Measurements from ENCODE around the gene PCA3.

Gene PCA3

GRCh38 chr9:76785501-76785900 lies 21.3 kb downstream of the PCA3 start:
- H3K4me1 Mint-ChIP-seq, result no peaks in the 10 kb centered on the region
- DNase-seq (no peak), ATAC-seq (no peak)
- no peaks in the 10 kb centered on the region for H3K9me3 Mint-ChIP-seq
- no peak overlapping the region for H3K4me3 Mint-ChIP-seq
- no peak overlapping the region for H3K27ac Mint-ChIP-seq
- no peaks in the 10 kb centered on the region for H3K36me3 Mint-ChIP-seq (ENCODE audit: low read depth)
- peaks cover 9% of the 10 kb centered on the region for H3K27me3 Mint-ChIP-seq

DNA sequence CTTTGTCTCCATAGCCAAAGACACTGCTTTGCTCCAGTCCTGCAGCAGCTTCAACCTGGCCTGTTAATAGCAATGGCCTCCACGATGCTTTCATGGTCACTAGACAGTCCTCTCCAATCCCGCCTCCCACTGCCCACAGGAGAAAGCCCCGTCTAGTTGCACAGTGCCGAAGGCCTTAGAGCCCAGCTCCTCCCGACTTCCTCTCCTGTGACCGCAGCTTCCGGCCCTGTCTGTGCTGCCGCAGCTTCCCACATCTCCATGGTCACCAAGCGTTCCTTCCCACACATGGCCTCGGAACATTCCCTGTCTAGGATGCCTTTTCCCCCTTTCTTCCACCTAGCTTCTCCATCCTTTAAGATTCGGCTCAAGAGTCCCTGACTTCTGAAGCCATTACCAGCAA lies 23.4 kb downstream of the PCA3 start:
- H3K4me1 Mint-ChIP-seq, result no peaks in the 10 kb centered on the region
- H3K27ac Mint-ChIP-seq, result no peak overlapping the region
- H3K9me3 Mint-ChIP-seq, result no peaks in the 10 kb centered on the region
- H3K4me3 Mint-ChIP-seq, result no peak overlapping the region
- DNase-seq, result no peak
- H3K36me3 Mint-ChIP-seq (ENCODE audit: low read depth), result no peaks in the 10 kb centered on the region
- ATAC-seq, result no peak
- H3K27me3 Mint-ChIP-seq, result peaks cover 9% of the 10 kb centered on the region

GRCh38 chr9:76789840-76790239 lies 25.6 kb downstream of the PCA3 start:
- peaks cover 5% of the 10 kb centered on the region for H3K27me3 Mint-ChIP-seq
- H3K36me3 Mint-ChIP-seq (ENCODE audit: low read depth), result no peaks in the 10 kb centered on the region
- no peak overlapping the region for H3K4me3 Mint-ChIP-seq
- no peaks in the 10 kb centered on the region for H3K9me3 Mint-ChIP-seq
- DNase-seq, result no peak
- no peaks in the 10 kb centered on the region for H3K4me1 Mint-ChIP-seq
- no peak for ATAC-seq
- H3K27ac Mint-ChIP-seq, result no peak overlapping the region

DNA sequence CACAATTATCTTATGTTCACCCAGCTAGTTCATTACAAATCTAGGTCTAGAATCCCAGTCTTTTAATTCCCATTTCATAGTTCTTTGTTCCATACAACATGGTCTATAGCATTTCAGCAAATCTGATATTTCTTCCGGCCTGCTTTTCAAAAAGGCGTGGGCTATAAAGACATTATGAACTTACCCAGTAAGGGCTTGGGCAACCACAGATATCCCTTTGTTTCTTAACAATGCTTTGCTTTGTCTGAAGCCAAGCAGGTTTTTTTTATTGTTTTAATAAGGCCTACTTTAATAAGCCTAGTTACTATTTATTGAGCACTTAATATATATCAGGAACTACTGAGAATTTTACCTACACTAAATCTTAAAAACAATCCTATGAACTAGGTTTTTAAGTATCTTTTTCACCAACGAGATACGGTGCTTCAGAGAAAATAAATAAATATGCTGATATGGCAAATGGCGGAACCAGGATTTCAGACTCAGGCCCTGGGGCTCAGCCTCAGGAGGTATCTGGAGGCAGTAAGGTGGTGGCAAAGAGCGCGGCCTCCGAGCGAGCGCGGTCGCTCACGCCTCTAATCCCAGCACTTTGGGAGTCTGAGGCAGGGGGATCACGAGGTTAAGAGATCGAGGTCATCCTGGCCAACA lies 29.7 kb downstream of the PCA3 start:
- no peak overlapping the region for H3K4me3 Mint-ChIP-seq
- H3K27me3 Mint-ChIP-seq, result no peaks in the 10 kb centered on the region
- H3K36me3 Mint-ChIP-seq (ENCODE audit: low read depth), result no peaks in the 10 kb centered on the region
- DNase-seq (no peak), ATAC-seq (no peak)
- no peaks in the 10 kb centered on the region for H3K9me3 Mint-ChIP-seq
- H3K27ac Mint-ChIP-seq, result no peak overlapping the region
- H3K4me1 Mint-ChIP-seq, result peaks cover 2% of the 10 kb centered on the region

DNA sequence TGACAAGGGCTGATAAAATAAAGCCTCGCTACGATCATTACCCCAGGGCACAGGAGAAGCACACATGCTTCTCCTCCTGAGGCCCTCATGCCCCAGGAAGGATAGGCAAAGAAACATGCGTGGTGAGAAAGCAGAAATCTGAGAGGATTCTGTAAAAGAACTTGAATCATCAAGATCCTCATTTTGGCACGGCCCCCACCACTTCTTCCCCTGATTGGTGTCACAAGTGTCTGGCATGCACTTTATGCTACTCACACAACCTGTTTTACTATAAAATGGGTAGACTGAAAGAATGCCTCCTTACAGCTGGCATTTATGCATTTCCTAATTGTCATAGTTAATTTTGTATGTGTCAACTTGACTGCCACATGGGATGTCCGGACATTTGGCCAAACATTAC lies 32.1 kb downstream of the PCA3 start:
- no peak for DNase-seq
- Mint-ChIP-seq H3K36me3 (ENCODE audit: low read depth) (no peaks in the 10 kb centered on the region), H3K4me3 (no peak overlapping the region), H3K27me3 (peaks cover 1% of the 10 kb centered on the region), H3K9me3 (no peaks in the 10 kb centered on the region), H3K4me1 (peaks cover 2% of the 10 kb centered on the region), H3K27ac (no peak overlapping the region)
- no peak for ATAC-seq

DNA sequence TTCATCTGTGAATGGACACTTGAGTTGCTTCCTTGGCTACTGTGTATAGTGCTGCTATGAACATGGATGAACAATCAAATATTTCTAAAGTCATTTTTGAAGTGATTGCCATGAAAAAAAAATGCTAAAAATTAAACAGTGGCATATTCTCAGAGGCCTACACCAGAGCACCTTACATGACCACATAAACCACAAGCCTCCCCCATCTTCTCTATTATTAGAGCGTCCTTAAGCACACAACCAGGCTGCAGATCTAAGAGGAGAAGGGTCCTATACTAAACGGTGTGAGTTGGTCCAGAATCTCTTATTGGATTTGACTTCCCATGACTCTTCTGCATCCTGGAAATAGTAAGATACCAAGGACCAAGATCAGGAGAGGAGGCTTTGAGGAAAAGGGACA lies 34.3 kb downstream of the PCA3 start:
- Mint-ChIP-seq H3K9me3 (no peaks in the 10 kb centered on the region), H3K4me1 (peaks cover 2% of the 10 kb centered on the region), H3K27ac (no peak overlapping the region), H3K27me3 (peaks cover 4% of the 10 kb centered on the region), H3K36me3 (ENCODE audit: low read depth) (no peaks in the 10 kb centered on the region), H3K4me3 (no peak overlapping the region)
- ATAC-seq (no peak), DNase-seq (no peak)

- H3K27ac Mint-ChIP-seq, result no peak overlapping the region
- peaks cover 2% of the 10 kb centered on the region for H3K4me1 Mint-ChIP-seq
- no peak for DNase-seq
Measured at GRCh38 chr9:76799473-76799872, 35.2 kb downstream of the PCA3 start.

DNA sequence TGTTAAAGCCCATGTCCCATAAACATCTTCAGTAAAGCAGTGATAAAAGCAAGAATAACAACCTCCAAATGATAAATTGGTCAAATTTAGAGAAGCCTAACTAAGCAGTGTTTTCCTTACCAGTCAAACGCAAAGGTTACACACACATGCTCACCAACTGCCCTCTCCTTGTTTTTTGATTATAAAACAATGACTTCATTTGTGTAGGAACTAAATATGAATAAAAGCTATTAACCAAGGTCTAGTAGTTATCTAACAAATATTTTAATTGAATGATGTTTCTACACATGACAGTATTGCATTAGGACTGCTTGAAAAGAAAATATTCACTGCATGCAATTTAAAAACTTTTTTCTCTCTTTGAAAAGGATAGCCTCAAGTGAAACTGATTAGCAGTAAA lies 36.7 kb downstream of the PCA3 start:
- DNase-seq (no peak), ATAC-seq (no peak)
- peaks cover 6% of the 10 kb centered on the region for H3K27me3 Mint-ChIP-seq
- H3K9me3 Mint-ChIP-seq, result no peaks in the 10 kb centered on the region
- no peak overlapping the region for H3K4me3 Mint-ChIP-seq
- H3K4me1 Mint-ChIP-seq, result peaks cover 2% of the 10 kb centered on the region
- no peaks in the 10 kb centered on the region for H3K36me3 Mint-ChIP-seq (ENCODE audit: low read depth)
- no peak overlapping the region for H3K27ac Mint-ChIP-seq

More at GRCh38 chr9:76799473-76799872, 35.2 kb downstream of the PCA3 start:
- Mint-ChIP-seq H3K4me3 (no peak overlapping the region), H3K36me3 (ENCODE audit: low read depth) (no peaks in the 10 kb centered on the region), H3K9me3 (no peaks in the 10 kb centered on the region), H3K27me3 (peaks cover 6% of the 10 kb centered on the region)
- no peak for ATAC-seq

GRCh38 chr9:76803083-76803482 lies 38.8 kb downstream of the PCA3 start:
- Mint-ChIP-seq H3K4me3 (no peak overlapping the region), H3K36me3 (ENCODE audit: low read depth) (no peaks in the 10 kb centered on the region), H3K4me1 (peaks cover 2% of the 10 kb centered on the region), H3K9me3 (no peaks in the 10 kb centered on the region), H3K27ac (no peak overlapping the region), H3K27me3 (peaks cover 10% of the 10 kb centered on the region)
- DNase-seq (no peak), ATAC-seq (no peak)

DNA sequence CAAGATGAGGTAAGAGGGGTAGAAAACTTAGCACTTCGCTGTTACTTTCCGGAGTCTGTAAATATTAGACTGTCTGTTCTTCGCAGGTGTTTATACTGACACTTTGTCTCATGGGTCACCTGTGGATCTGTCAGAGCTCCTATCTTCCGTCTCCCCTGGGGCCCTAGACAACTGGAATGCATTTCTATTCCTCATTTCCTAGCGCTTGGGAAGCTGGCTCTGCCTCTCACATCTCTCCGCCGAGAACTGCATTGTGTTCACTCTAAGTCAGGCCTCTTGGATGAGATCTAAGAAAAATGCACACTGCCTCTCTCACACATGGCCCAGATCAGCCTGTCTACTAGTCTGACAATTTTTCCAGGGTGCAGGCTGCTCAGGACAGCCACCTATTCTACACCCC lies 39.5 kb downstream of the PCA3 start:
- no peaks in the 10 kb centered on the region for H3K36me3 Mint-ChIP-seq (ENCODE audit: low read depth)
- peaks cover 15% of the 10 kb centered on the region for H3K27me3 Mint-ChIP-seq
- no peaks in the 10 kb centered on the region for H3K9me3 Mint-ChIP-seq
- ATAC-seq (no peak), DNase-seq (no peak)
- no peak overlapping the region for H3K27ac Mint-ChIP-seq
- no peak overlapping the region for H3K4me3 Mint-ChIP-seq
- no peaks in the 10 kb centered on the region for H3K4me1 Mint-ChIP-seq

DNA sequence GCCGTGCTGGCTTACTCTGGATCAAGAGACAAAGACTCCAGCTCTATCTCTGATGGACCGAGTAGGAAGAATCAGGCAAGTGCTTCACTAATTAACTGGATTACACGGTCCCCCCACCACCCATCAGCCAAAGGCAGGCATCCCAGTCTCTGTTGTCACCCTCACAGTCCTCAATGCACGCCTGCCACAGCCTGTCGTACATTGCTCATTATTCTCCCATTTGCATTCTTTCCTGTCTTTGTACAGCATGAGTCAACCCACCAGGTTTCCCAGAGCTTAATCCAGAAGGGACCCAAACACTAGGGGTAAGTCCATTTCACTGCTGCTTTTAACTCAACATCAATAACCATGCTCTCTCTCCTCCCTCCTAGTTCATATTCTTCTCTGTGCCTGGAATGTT lies 44.4 kb downstream of the PCA3 start:
- no peak for DNase-seq
- Mint-ChIP-seq H3K36me3 (ENCODE audit: low read depth) (no peaks in the 10 kb centered on the region), H3K4me1 (no peaks in the 10 kb centered on the region), H3K27me3 (peaks cover 23% of the 10 kb centered on the region), H3K9me3 (no peaks in the 10 kb centered on the region), H3K4me3 (no peak overlapping the region), H3K27ac (no peak overlapping the region)
- ATAC-seq, result no peak

GRCh38 chr9:76810377-76810957 lies 46.2 kb downstream of the PCA3 start:
- peaks cover 24% of the 10 kb centered on the region for H3K27me3 Mint-ChIP-seq
- H3K4me1 Mint-ChIP-seq, result no peaks in the 10 kb centered on the region
- DNase-seq (peak; percentile 18), ATAC-seq (no peak)
- no peaks in the 10 kb centered on the region for H3K36me3 Mint-ChIP-seq (ENCODE audit: low read depth)
- H3K27ac Mint-ChIP-seq, result no peak overlapping the region
- H3K4me3 Mint-ChIP-seq, result no peak overlapping the region
- H3K9me3 Mint-ChIP-seq, result no peaks in the 10 kb centered on the region

GRCh38 chr9:76812591-76812990 lies 48.4 kb downstream of the PCA3 start:
- Mint-ChIP-seq H3K27me3 (peaks cover 25% of the 10 kb centered on the region), H3K4me1 (no peaks in the 10 kb centered on the region), H3K9me3 (no peaks in the 10 kb centered on the region), H3K4me3 (no peak overlapping the region), H3K27ac (no peak overlapping the region), H3K36me3 (ENCODE audit: low read depth) (no peaks in the 10 kb centered on the region)
- ATAC-seq (no peak), DNase-seq (no peak)

DNA sequence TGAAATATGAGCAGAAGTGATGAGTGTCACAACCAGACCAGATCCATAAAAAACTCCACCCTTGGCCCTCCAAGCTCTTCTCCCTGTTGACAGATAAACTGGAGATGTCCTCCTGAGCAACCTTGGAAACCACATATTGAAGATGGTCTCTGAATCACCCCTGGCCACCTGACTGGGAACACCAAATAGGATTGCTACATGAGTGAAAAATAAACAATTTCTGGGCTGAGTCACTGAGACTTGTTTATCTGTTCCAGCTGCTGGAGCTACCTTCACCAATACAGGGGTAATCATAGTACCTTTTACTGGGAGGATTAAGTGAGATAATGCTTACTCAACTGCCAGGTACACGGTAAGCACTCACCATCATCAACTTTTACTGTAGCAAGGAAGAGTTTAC lies 53.3 kb downstream of the PCA3 start:
- Mint-ChIP-seq H3K27ac (no peak overlapping the region), H3K27me3 (peaks cover 13% of the 10 kb centered on the region), H3K4me3 (no peak overlapping the region), H3K9me3 (no peaks in the 10 kb centered on the region), H3K36me3 (ENCODE audit: low read depth) (no peaks in the 10 kb centered on the region), H3K4me1 (no peaks in the 10 kb centered on the region)
- ATAC-seq (no peak), DNase-seq (no peak)

- Mint-ChIP-seq H3K36me3 (ENCODE audit: low read depth) (no peaks in the 10 kb centered on the region), H3K4me1 (no peaks in the 10 kb centered on the region), H3K9me3 (no peaks in the 10 kb centered on the region), H3K4me3 (no peak overlapping the region), H3K27me3 (peaks cover 9% of the 10 kb centered on the region), H3K27ac (no peak overlapping the region)
- DNase-seq, result no peak
- ATAC-seq, result peak; percentile 15
Measured at GRCh38 chr9:76818271-76818670, 54.0 kb downstream of the PCA3 start.

- Mint-ChIP-seq H3K9me3 (no peaks in the 10 kb centered on the region), H3K27ac (no peak overlapping the region), H3K27me3 (peaks cover 12% of the 10 kb centered on the region), H3K4me1 (no peaks in the 10 kb centered on the region), H3K4me3 (no peak overlapping the region), H3K36me3 (ENCODE audit: low read depth) (no peaks in the 10 kb centered on the region)
- DNase-seq (no peak), ATAC-seq (no peak)
Measured at GRCh38 chr9:76820431-76820830, 56.2 kb downstream of the PCA3 start.

All from activated naive CD8-positive, alpha-beta T cell treated with anti-CD3 and anti-CD28 coated beads, Interleukin-2, amount 50 U/mL, for 24 hours (primary cell).